PC-9 (cell line): ENCODE measurements around the gene TEDC2. TPM values are rescaled to one million over a fixed set of nuclear protein-coding genes. Genes with fewer than 3 reads are reported as not detected.
A peak's percentile ranks its signal among the peaks of the same experiment; 100 is the strongest.

Experiments used
- BruUV-seq: library from RNA; stranded (reverse); fragments of 400-500 nt; replicated peaks from 2 replicates; lab custom pipeline; 2021; lab: Mats Ljungman, UMichigan
- CTCF ChIA-PET: fragments of 300-600 bp; sonication (Branson Sonifier 250); formaldehyde crosslinking; loops from one replicate; lab custom pipeline; 2022; ENCODE audit warnings: antibody characterized with exemption; lab: Charles Lee
- POLR2A ChIA-PET: fragments of 300-600 bp; sonication (Branson Sonifier 250); formaldehyde crosslinking; loops from one replicate; lab custom pipeline; 2022; ENCODE audit warnings: antibody characterized with exemption; ENCODE audit not compliant: unreplicated experiment; lab: Charles Lee
- DNase-seq, 2 experiments: peaks; one replicate each; pipeline versions ENCODE4 v3.0.0 to v3.0.0-alpha.2; 2015 to 2022; ENCODE audit warnings: mixed read lengths in 1 of 2
- H2AFZ ChIP-seq: fragments of 200-600 bp; sonication (generic); 2 replicates; pipeline ENCODE4 v1.8.1; 2017; ENCODE audit warnings: antibody characterized with exemption
- H3F3A ChIP-seq: fragments of 200-600 bp; sonication (generic); 2 replicates; pipeline ENCODE4 v1.8.1; 2017; ENCODE audit warnings: antibody characterized with exemption, mild to moderate bottlenecking, low read depth; ENCODE audit not compliant: insufficient read depth
- H3K27ac ChIP-seq: fragments of 200-600 bp; sonication (generic); 2 replicates; pipeline ENCODE4 v1.6.1; 2016; ENCODE audit warnings: mixed run types
- H3K27me3 ChIP-seq: fragments of 200-600 bp; sonication (generic); 2 replicates; pipeline ENCODE4 v1.6.1; 2016; ENCODE audit warnings: low read depth, mixed run types; ENCODE audit not compliant: insufficient read depth
- H3K36me3 ChIP-seq: fragments of 200-600 bp; sonication (generic); 2 replicates; pipeline ENCODE4 v1.6.1; 2016; ENCODE audit warnings: low read depth, mixed run types
- H3K4me1 ChIP-seq: fragments of 200-600 bp; sonication (generic); replicated peaks from 2 replicates; pipeline ENCODE4 v1.6.1; 2016; ENCODE audit warnings: mixed run types; ENCODE audit not compliant: insufficient read depth
- H3K4me2 ChIP-seq: fragments of 200-600 bp; sonication (generic); 2 replicates; pipeline ENCODE4 v1.6.1; 2017; ENCODE audit warnings: mixed run types
- H3K4me3 ChIP-seq: fragments of 200-600 bp; sonication (generic); 2 replicates; pipeline ENCODE4 v1.6.1; 2016; ENCODE audit warnings: mixed run types
- H3K79me2 ChIP-seq: fragments of 200-600 bp; sonication (generic); 2 replicates; pipeline ENCODE4 v1.6.1; 2017; ENCODE audit warnings: low read depth, mixed run types
- H3K9me2 ChIP-seq: fragments of 200-600 bp; sonication (generic); 2 replicates; pipeline ENCODE4 v1.8.1; 2017; ENCODE audit warnings: mild to moderate bottlenecking; ENCODE audit not compliant: insufficient read depth
- H3K9me3 ChIP-seq: fragments of 200-600 bp; sonication (generic); 2 replicates; pipeline ENCODE4 v1.8.1; 2016; ENCODE audit warnings: low read depth; ENCODE audit not compliant: insufficient read depth
- H4K20me1 ChIP-seq: fragments of 200-600 bp; sonication (generic); 2 replicates; pipeline ENCODE4 v1.8.1; 2017; ENCODE audit not compliant: insufficient read depth
- CTCF ChIP-seq: fragments of 200-600 bp; sonication (generic); conservative IDR thresholded peaks from 2 replicates; pipeline ENCODE4 v1.6.1; 2017; ENCODE audit warnings: mixed run types, antibody characterized with exemption, mild to moderate bottlenecking, moderate library complexity
- EZH2 ChIP-seq: fragments of 200-600 bp; sonication (generic); IDR thresholded peaks from 2 replicates; pipeline ENCODE4 v1.8.0; 2017; ENCODE audit warnings: antibody characterized with exemption, low read depth
- intact Hi-C: fragments of 100-400 bp; cut with micrococcal nuclease; formaldehyde crosslinking; loops from one replicate; pipeline ENCODE4 v1.10.0; 2022; ENCODE audit not compliant: unreplicated experiment
- total RNA-seq: library from RNA; stranded (reverse); gene quantifications from 2 replicates; pipeline ENCODE4 v1.2.3, GENCODE V29; 2021

TEDC2 gene
- total RNA-seq, 1 experiment from 2014 or later: 26.3 TPM

GRCh38 chr16:2499890-2500429, 40.1 kb downstream of the TEDC2 start:
- no peaks in the 10 kb centered on the region for H3K79me2 ChIP-seq
- no TSS peak for BruUV-seq
- intact Hi-C loops: loop anchor here (5.0 kb wide), 3 partner anchors 73 to 303 kb away; partner anchors contain the start of genes CASKIN1, CCNF and ECI1
- ChIA-PET CTCF (no interaction called here), POLR2A (no interaction called here)
- H3K36me3 ChIP-seq: no peaks in the 10 kb centered on the region
- no peak overlapping the region for H3K4me3 ChIP-seq
- no peak overlapping the region for H3K4me2 ChIP-seq
- H3K9me2 ChIP-seq: no peaks in the 10 kb centered on the region
- no peaks in the 10 kb centered on the region for H3K9me3 ChIP-seq
- H2AFZ ChIP-seq: no peak overlapping the region
- no peak for DNase-seq
- H3K27ac ChIP-seq: no peak overlapping the region
- peaks cover 9% of the 10 kb centered on the region; the same call in 1 of the 2 replicates for H4K20me1 ChIP-seq
- H3K27me3 ChIP-seq: no peaks in the 10 kb centered on the region
- H3K4me1 ChIP-seq: 0 out of 2 replicates have a peak, but pooled peaks cover 5% of the 10 kb centered on the region
- no peak for TF ChIP-seq CTCF
- no peak for TF ChIP-seq EZH2
- H3F3A ChIP-seq: peaks cover 20% of the 10 kb centered on the region

- no peak overlapping the region for H3K27ac ChIP-seq
- ChIA-PET POLR2A (no interaction called here), CTCF (interaction anchor here (0.5 to 1.0 kb wide), 4 partner anchors 37 to 208 kb away, joined by 3 to 8 read pairs (median 4); partner anchors contain the start of gene TEDC2)
- no peaks in the 10 kb centered on the region for H3K36me3 ChIP-seq
- H3K4me2 ChIP-seq: no peak overlapping the region
- H3K27me3 ChIP-seq: no peaks in the 10 kb centered on the region
- H3K4me3 ChIP-seq: no peak overlapping the region
- no TSS peak for BruUV-seq
- TF ChIP-seq EZH2 (no peak), CTCF (no peak)
- H2AFZ ChIP-seq: no peak overlapping the region
- peaks cover 24% of the 10 kb centered on the region for H3F3A ChIP-seq
- intact Hi-C loops: loop anchor here (5.0 kb wide), 3 partner anchors 73 to 303 kb away; partner anchors contain the start of genes CASKIN1, CCNF and ECI1
- DNase-seq: no peak
- no peaks in the 10 kb centered on the region for H3K9me3 ChIP-seq
- H3K79me2 ChIP-seq: no peaks in the 10 kb centered on the region
- no peaks in the 10 kb centered on the region for H3K9me2 ChIP-seq
- H4K20me1 ChIP-seq: peaks cover 9% of the 10 kb centered on the region; the same call in 1 of the 2 replicates
- H3K4me1 ChIP-seq: 0 out of 2 replicates have a peak, but pooled peaks cover 5% of the 10 kb centered on the region
Measured at GRCh38 chr16:2500430-2500917, 40.6 kb downstream of the TEDC2 start.

GRCh38 chr16:2500918-2501750, 41.2 kb downstream of the TEDC2 start:
- Histone ChIP-seq H4K20me1 (peaks cover 9% of the 10 kb centered on the region; the same call in 1 of the 2 replicates), H3K9me2 (no peaks in the 10 kb centered on the region), H3F3A (peaks cover 24% of the 10 kb centered on the region), H3K79me2 (no peaks in the 10 kb centered on the region), H3K4me3 (no peak overlapping the region), H3K36me3 (no peaks in the 10 kb centered on the region), H2AFZ (no peak overlapping the region), H3K4me1 (0 out of 2 replicates have a peak, but pooled peaks cover 5% of the 10 kb centered on the region), H3K4me2 (no peak overlapping the region), H3K9me3 (no peaks in the 10 kb centered on the region), H3K27me3 (no peaks in the 10 kb centered on the region), H3K27ac (no peak overlapping the region)
- CTCF ChIA-PET: interaction anchor here (0.5 to 1.0 kb wide), 5 partner anchors 38 to 300 kb away, joined by 3 to 15 read pairs (median 5); partner anchors contain the start of gene TEDC2
- TF ChIP-seq EZH2: no peak
- TF ChIP-seq CTCF: peak; percentile 96
- BruUV-seq: no TSS peak
- POLR2A ChIA-PET: no interaction called here
- peak in 1 of 2 experiments; percentile 85 for DNase-seq
- intact Hi-C loops: loop anchor here (5.0 kb wide), 3 partner anchors 74 to 304 kb away; partner anchors contain the start of genes CASKIN1, CCNF and ECI1
